NCI-H128 (cell line): ENCODE results near the gene ABCC10.
"Not testable (repeated sequence)": the region's sequence is repeated elsewhere in the genome, so short reads cannot be mapped to it uniquely, and the experiment has no call there.

Source experiments
- DNase-seq: peaks from one replicate; lab custom pipeline; 2025; ENCODE audit not compliant: unreplicated experiment; lab: John Stamatoyannopoulos, UW

ABCC10 gene

DNA sequence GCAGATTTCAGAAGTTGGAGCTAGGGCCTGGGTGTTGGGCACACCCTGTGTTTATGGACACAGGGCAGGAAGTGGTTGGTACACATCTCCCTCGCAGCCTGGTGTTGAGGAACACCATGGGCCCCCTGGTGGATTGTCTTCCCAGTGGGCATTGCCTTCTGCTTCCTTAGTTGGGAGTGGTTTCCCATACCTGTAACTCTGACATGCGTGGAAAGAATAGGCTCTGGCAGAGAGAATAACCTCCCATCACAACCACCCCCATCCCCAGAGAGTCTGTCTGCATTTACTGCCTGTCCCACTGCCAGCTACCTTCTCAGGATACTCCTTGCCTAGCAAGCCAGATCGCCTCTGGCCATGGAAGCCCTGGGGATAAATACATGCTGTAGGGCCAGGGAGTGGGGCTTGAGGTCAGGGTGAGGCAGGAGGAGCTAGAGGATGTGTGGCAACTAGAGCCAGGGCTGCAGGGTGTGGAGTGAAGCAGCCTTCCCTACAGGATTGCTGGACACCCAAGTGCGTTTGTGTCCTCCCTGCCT is 68.1 kb downstream of the ABCC10 start:
- DNase-seq = no peak

DNA sequence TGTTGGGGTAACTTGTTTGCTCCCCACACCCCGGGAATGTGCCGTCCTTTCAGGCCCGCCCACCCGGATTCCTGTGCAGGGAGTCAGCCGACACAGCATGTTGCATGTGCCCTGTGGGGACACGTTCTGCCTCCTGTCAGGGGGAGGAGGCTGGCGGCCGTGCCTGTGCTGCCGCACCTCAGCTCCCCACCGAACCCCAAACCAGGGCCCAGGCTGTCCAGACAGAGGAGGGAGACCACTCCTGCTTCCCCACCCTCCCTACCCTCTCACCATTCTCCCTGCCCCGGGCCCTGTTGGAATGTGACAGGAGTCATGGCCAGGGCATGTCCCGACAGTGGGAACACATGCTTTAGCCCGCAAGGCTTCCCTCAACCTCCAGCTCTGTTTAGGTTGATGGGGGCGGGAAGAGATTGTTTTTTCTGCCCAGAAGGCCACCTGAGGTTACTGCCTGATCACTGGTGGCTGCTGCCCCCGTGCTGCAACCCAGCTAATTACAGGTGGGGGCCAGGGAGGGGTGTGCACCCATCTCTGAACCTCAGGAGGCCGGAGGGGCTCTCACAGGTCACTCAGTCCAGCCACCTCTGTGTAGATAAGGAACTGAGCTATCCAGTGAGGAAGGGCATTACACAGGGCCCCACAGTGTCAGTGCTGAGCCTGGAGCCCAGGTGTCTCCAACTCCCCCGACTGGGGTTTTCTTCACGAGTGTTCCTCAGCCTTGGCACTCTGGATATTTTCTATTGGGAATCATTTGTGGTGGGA is 69.2 kb downstream of the ABCC10 start:
- DNase-seq = no peak

DNA sequence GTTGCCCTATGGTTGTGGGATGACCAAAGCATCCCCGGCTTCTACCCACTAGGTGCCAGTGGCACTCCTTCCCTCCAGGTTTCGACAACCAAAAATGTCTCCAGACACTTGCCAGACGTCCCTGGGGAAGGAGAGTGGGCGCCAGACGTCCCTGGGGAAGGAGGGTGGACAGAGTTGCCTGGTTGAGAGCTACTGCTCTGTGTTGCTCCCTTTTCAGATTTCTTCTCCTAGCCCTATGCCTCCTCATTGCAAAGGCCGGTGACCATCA is 69.7 kb downstream of the ABCC10 start:
- DNase-seq = no peak

DNA sequence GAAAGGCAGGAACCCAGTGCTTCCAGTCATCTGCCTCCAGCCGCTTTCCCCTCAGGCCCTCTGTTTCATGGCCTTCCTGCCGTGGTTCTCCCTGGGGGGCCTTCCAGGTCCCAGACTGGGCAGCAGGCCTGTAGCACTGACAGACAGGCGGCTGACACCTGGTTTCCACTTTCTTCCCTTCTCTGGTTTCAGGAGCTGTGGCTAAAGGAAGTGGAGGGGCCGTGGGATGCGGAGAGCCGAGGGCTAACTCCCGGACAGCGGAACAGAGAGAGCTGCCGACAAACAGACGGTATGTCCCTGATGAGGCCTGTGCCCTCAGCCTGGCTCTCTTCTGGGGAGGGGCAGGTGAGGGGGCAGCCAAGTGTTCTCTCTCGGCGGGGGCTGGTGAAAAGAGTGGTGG is 70.3 kb downstream of the ABCC10 start:
- DNase-seq = no peak

DNA sequence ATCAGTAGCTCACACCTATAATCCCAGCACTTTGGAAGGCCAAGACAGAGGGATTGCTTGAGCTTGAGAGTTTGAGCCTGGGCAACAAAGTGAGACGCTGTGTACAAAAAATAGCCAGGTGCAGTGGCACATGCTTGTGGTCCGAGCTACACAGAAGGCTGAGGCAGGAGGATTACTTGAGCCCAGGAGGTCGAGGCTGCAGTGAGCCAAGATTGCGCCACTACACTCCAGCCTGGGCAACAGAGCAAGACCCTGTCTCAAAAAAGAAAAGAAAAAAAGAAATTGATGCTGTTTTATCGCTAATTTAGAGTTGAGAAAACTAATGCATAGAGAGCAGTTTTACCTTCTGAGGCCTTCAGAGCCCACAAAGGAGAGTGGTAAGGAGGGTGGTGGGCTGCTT is 71.0 kb downstream of the ABCC10 start:
- not testable (repeated sequence) for DNase-seq

DNA sequence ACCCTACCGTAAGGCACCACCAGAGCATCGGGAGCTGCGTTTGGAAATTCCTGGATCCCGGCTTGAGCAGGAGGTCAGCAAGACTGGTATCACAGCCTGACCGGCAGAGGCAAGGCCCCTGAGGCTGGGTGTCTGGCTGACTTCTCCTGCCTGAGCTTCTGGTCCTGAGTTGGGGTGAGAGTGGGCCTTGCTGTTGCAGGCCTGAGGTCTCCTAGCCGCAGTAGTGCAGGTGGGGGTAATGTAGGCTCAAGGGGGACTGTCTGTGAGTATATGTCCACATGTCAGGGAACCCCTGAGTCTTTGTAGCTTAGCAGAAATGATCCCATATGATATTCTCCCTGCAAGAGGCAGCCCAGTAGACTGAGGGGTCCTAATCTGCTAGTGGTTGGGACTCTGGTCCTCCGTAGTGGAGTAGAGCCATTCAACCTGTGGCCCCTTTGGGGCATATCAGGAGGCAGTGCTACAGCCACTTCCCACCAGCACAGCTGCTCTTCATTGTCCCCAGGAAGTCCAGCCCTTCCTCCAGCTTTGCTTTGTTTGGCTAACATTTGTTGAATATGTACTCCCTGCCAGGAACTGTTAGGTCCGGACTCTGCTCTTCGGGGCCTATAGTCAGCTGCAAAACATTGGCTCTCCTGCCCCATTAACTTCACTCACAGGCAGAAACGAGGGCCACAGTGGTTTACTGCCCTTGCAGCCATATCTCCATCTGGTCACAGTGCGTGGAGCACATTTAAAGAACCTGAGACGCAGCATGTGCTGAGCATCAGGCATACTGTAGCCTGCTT is 71.9 kb downstream of the ABCC10 start:
- DNase-seq = no peak
